GM12891 (cell line): Measurements from ENCODE around the gene GRK6.

Experiments used
- POLR2A ChIP-seq: IDR thresholded peaks from 2 replicates; pipeline ENCODE4 v1.6.1; 2011; ENCODE audit warnings: low read depth, low read length, control low read depth
- POLR2AphosphoS5 ChIP-seq: IDR thresholded peaks from 2 replicates; pipeline ENCODE4 v1.6.1; 2011; ENCODE audit warnings: low read depth, low read length, control low read depth
- POU2F2 ChIP-seq: IDR thresholded peaks from 2 replicates; pipeline ENCODE4 v1.6.1; 2011; ENCODE audit warnings: low read depth, mild to moderate bottlenecking, control low read depth, low read length, moderate library complexity
- SPI1 ChIP-seq: IDR thresholded peaks from 2 replicates; pipeline ENCODE4 v1.6.1; 2011; ENCODE audit warnings: low read depth, low read length, control low read depth
- TAF1 ChIP-seq: IDR thresholded peaks from 2 replicates; pipeline ENCODE4 v1.6.1; 2011; ENCODE audit warnings: low read depth, low read length, control low read depth

GRCh38 chr5:177459357-177459756 lies 32.9 kb downstream of the GRK6 start:
- TF ChIP-seq POU2F2 (no peak), POLR2AphosphoS5 (no peak), TAF1 (no peak), POLR2A (no peak), SPI1 (no peak)
